Liver (tissue), 3 donors: ENCODE data around the gene ARMH3.

ENCODE experiments used
- CTCF ChIP-seq: fragments of 150-350 bp; IDR thresholded peaks from 2 replicates; pipeline ENCODE4 v1.5.1; 2017; ENCODE audit warnings: improper control_type of control experiment, low read depth, low read length; ENCODE audit not compliant: missing input control
- FOXA2 ChIP-seq: IDR thresholded peaks from 2 replicates; pipeline ENCODE4 v1.6.1; 2016; ENCODE audit warnings: antibody characterized with exemption
- GABPA ChIP-seq, 2 donors: IDR thresholded peaks in 1 of 2; conservative IDR thresholded peaks in 1 of 2; 2 replicates each; pipeline ENCODE4 v1.6.1; 2016; ENCODE audit warnings: antibody characterized with exemption in 2 of 2, mild to moderate bottlenecking in 1 of 2, moderate library complexity in 1 of 2
- MAX ChIP-seq: IDR thresholded peaks from 2 replicates; pipeline ENCODE4 v1.6.1; 2016; ENCODE audit warnings: antibody characterized with exemption
- RAD21 ChIP-seq, 2 donors: IDR thresholded peaks; 2 replicates each; pipeline ENCODE4 v1.6.1; 2016; ENCODE audit warnings: antibody characterized with exemption in 2 of 2, mild to moderate bottlenecking in 2 of 2
- REST ChIP-seq: IDR thresholded peaks from 2 replicates; pipeline ENCODE4 v1.6.1; 2016; ENCODE audit warnings: antibody characterized with exemption, mild to moderate bottlenecking
- TAF1 ChIP-seq: conservative IDR thresholded peaks from 2 replicates; pipeline ENCODE4 v1.6.1; 2016; ENCODE audit warnings: antibody characterized with exemption, mild to moderate bottlenecking
- YY1 ChIP-seq: IDR thresholded peaks from 2 replicates; pipeline ENCODE4 v1.6.1; 2016; ENCODE audit warnings: antibody characterized with exemption, mild to moderate bottlenecking
- donor health status: healthy.
- donor health status: healthy.

GRCh38 chr10:101839002-101839401 is 217.0 kb downstream of the ARMH3 start:
- TF ChIP-seq FOXA2 (no peak), CTCF (no peak), GABPA (IDR thresholded peaks at IDR 0.05 in 1 of 2, conservative IDR thresholded peaks at IDR 0.05 in 1 of 2) (no peak), YY1 (no peak), TAF1 (no peak), REST (no peak), RAD21 (IDR thresholded peaks at IDR 0.05) (no peak), MAX (no peak)
